Measurements from ENCODE around the gene TMPRSS4. TPM values are rescaled to one million over a fixed set of nuclear protein-coding genes. Genes with fewer than 3 reads are reported as not detected.

TMPRSS4 gene
- total and polyA plus RNA-seq, 2 of the 13 experiments (the other 11 are each of a cell fraction or from before 2014, with no cell fraction given): 0.32 TPM; not detected in 1

GRCh38 chr11:118145285-118146227 is 68.7 kb downstream of the TMPRSS4 start (continued):
- TF ChIP-seq ARID5B (CRISPR knock-in tag; IDR thresholded peaks at IDR 0.05): peak; percentile 42; the same call in 1 of the 2 replicates
- no peak for TF ChIP-seq ZNF792 (CRISPR knock-in tag; IDR thresholded peaks at IDR 0.05)
- TF ChIP-seq ZBTB34 (CRISPR knock-in tag; IDR thresholded peaks at IDR 0.05): no peak
- no peak for TF ChIP-seq POLR2G (IDR thresholded peaks at IDR 0.05; ENCODE audit: low read depth, low read length)
- TF ChIP-seq EHMT2 (IDR thresholded peaks at IDR 0.05; ENCODE audit: borderline replicate concordance, low read depth, low read length): no peak
- peak; percentile 24; the same call in 1 of the 2 replicates for TF ChIP-seq NRL (CRISPR knock-in tag; IDR thresholded peaks at IDR 0.05; ENCODE audit: borderline replicate concordance)
- no peak for TF ChIP-seq ZBTB3 (CRISPR knock-in tag; IDR thresholded peaks at IDR 0.05; ENCODE audit: borderline replicate concordance, low read depth)
- TF ChIP-seq ARID4A (CRISPR knock-in tag; IDR thresholded peaks at IDR 0.05; ENCODE audit: borderline replicate concordance): peak; percentile 66; the same call in 1 of the 2 replicates
- no peak for TF ChIP-seq ZNF263 (CRISPR knock-in tag; IDR thresholded peaks at IDR 0.05)
- no peak for TF ChIP-seq ZNF142 (CRISPR knock-in tag; IDR thresholded peaks at IDR 0.05)
- TF ChIP-seq ZNF788 (CRISPR knock-in tag; IDR thresholded peaks at IDR 0.05; ENCODE audit: borderline replicate concordance): peak; percentile 39; the same call in 1 of the 2 replicates

Data from HepG2 (cell line).